GM13977 (cell line): ENCODE measurements around the gene DUSP5.

Experiments used
- DNase-seq: peaks from one replicate; pipeline ENCODE4 v3.0.0; 2012; ENCODE audit warnings: low spot score
- in situ Hi-C: fragments of 300-500 bp; cut with MboI; formaldehyde crosslinking; loops from one replicate; pipeline ENCODE4 v1.12.0; 2022; ENCODE audit warnings: low sequenced_read_pairs, low pct_unique_long_range_greater_than_20kb, mixed read lengths, inconsistent platforms; ENCODE audit not compliant: unreplicated experiment
- TF ChIP-seq, protein P1 (sequence below): IDR thresholded peaks from 2 replicates; pipeline ENCODE4 v1.5.1; 2012; ENCODE audit warnings: mild to moderate bottlenecking, control low read depth; ENCODE audit not compliant: insufficient read depth; ENCODE audit errors: extremely low read depth, missing control alignments

The DUSP5 gene

DNA sequence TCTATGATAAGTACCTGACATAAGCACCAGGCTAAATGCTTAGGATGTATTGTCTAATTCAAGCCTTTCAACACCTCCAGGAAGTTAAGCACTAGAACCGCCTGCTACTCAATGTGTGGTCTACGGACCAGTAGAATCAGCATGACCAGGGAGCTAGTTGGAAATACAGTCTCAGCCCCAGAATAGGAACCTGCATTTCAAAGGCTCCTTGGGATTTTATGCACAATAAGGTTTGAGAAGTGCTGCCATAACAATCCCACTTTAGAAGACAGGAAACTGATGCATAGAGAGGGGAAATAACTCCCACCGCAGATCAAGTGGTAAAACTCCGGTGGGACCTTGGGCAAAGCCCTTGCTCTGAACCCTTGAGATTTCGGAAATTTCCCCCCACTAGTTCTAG, 8.8 kb upstream of the DUSP5 start:
- in situ Hi-C loops, result no loop called here
- DNase-seq, result no peak
- TF ChIP-seq, protein P1, sequence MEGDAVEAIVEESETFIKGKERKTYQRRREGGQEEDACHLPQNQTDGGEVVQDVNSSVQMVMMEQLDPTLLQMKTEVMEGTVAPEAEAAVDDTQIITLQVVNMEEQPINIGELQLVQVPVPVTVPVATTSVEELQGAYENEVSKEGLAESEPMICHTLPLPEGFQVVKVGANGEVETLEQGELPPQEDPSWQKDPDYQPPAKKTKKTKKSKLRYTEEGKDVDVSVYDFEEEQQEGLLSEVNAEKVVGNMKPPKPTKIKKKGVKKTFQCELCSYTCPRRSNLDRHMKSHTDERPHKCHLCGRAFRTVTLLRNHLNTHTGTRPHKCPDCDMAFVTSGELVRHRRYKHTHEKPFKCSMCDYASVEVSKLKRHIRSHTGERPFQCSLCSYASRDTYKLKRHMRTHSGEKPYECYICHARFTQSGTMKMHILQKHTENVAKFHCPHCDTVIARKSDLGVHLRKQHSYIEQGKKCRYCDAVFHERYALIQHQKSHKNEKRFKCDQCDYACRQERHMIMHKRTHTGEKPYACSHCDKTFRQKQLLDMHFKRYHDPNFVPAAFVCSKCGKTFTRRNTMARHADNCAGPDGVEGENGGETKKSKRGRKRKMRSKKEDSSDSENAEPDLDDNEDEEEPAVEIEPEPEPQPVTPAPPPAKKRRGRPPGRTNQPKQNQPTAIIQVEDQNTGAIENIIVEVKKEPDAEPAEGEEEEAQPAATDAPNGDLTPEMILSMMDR, result no peak

GRCh38 chr10:110490640-110491039, 7.1 kb upstream of the DUSP5 start:
- in situ Hi-C loops, result no loop called here
- TF ChIP-seq, protein P1, result no peak

GRCh38 chr10:110491346-110491745, 6.4 kb upstream of the DUSP5 start:
- in situ Hi-C loops, result no loop called here
- TF ChIP-seq, protein P1, result no peak
- no peak for DNase-seq

More at GRCh38 chr10:110490640-110491039, 7.1 kb upstream of the DUSP5 start:
- DNase-seq, result no peak

- TF ChIP-seq, protein P1, result no peak
- DNase-seq, result no peak
- in situ Hi-C loops, result no loop called here
Measured at GRCh38 chr10:110492069-110492822, 5.5 kb upstream of the DUSP5 start.

DNA sequence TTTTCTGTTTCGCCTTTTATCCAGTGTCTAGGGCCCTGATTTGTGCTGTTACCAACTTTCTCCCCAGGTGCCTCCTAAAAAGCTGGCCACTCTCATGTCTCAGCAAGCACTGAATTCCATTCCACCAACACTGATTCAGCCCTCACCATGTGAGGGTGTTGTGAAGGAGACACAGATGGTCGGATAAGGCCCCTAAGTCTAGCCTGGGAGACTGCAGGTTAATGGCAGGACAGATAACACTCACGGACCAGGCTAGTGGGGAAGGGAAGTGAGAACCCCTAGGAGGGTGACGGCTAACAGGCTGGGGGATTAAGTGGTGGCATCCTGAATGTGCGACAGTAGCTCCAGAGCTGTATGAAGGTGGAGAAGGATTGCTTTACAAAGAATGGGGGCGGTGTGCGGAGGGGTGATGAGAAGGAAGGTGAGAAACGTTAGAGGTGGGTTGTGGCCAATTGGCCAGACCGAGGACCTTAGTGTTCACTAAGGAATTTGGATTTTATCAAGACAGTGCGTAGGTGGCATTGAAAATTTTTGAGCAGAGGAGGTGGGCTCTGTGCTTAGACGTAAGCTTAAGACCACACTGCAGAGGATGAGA, 3.8 kb upstream of the DUSP5 start:
- no peak for DNase-seq
- TF ChIP-seq, protein P1, result no peak
- in situ Hi-C loops, result no loop called here

GRCh38 chr10:110494532-110494931, 3.2 kb upstream of the DUSP5 start:
- TF ChIP-seq, protein P1, result no peak
- in situ Hi-C loops, result no loop called here
- no peak for DNase-seq
